Measurements from ENCODE around the gene PLAAT4.

GRCh38 chr11:63501236-63501635 is 35.4 kb upstream of the PLAAT4 start:
- TF ChIP-seq, protein P1, sequence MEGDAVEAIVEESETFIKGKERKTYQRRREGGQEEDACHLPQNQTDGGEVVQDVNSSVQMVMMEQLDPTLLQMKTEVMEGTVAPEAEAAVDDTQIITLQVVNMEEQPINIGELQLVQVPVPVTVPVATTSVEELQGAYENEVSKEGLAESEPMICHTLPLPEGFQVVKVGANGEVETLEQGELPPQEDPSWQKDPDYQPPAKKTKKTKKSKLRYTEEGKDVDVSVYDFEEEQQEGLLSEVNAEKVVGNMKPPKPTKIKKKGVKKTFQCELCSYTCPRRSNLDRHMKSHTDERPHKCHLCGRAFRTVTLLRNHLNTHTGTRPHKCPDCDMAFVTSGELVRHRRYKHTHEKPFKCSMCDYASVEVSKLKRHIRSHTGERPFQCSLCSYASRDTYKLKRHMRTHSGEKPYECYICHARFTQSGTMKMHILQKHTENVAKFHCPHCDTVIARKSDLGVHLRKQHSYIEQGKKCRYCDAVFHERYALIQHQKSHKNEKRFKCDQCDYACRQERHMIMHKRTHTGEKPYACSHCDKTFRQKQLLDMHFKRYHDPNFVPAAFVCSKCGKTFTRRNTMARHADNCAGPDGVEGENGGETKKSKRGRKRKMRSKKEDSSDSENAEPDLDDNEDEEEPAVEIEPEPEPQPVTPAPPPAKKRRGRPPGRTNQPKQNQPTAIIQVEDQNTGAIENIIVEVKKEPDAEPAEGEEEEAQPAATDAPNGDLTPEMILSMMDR (IDR thresholded peaks at IDR 0.05): no peak
- no peak for TF ChIP-seq POLR2A (IDR thresholded peaks at IDR 0.05)
- TF ChIP-seq POLR2AphosphoS5 (IDR thresholded peaks at IDR 0.05): no peak

All from stomach (tissue), 4 donors.